Fibroblast of the conjunctiva (primary cell): ENCODE results near the gene UBASH3A.

Source experiments
- DNase-seq: peaks from one replicate; pipeline ENCODE4 v3.0.0-alpha.2; 2010; ENCODE audit warnings: low read depth

Gene UBASH3A, protein sequence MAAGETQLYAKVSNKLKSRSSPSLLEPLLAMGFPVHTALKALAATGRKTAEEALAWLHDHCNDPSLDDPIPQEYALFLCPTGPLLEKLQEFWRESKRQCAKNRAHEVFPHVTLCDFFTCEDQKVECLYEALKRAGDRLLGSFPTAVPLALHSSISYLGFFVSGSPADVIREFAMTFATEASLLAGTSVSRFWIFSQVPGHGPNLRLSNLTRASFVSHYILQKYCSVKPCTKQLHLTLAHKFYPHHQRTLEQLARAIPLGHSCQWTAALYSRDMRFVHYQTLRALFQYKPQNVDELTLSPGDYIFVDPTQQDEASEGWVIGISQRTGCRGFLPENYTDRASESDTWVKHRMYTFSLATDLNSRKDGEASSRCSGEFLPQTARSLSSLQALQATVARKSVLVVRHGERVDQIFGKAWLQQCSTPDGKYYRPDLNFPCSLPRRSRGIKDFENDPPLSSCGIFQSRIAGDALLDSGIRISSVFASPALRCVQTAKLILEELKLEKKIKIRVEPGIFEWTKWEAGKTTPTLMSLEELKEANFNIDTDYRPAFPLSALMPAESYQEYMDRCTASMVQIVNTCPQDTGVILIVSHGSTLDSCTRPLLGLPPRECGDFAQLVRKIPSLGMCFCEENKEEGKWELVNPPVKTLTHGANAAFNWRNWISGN

DNA sequence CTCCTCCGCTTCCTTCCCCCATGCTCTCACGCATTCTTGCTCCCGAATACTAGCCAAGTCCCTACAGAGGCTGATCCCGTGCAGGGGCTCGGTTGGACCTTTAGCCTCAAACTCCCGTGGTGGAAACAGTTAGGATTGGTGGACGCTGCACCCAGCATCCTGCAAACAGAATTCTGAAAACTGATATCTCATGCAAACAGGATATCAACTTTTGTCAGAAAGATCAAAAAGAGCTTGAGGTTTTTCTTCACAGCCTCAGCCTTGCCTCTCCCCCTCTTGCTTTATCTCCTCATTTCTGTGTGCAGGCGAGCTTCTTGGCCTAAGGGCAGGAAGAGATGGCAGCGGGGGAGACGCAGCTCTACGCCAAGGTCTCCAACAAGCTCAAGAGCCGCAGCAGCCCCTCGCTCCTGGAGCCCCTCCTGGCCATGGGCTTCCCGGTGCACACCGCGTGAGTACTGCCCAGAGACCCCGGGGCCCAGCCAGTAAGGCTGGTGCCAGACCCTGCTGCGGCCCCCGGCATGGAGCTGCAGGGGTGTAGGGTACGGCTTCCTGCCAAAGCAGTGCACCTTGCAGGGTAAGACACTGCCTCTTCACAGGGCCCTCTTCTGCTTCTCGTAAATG lies at the start of gene UBASH3A:
TSS of gene UBASH3A (plus strand) at position 292 of the 621 bp plus-strand sequence. CDS start at position 336, 44 bp downstream.
- DNase-seq = no peak

DNA sequence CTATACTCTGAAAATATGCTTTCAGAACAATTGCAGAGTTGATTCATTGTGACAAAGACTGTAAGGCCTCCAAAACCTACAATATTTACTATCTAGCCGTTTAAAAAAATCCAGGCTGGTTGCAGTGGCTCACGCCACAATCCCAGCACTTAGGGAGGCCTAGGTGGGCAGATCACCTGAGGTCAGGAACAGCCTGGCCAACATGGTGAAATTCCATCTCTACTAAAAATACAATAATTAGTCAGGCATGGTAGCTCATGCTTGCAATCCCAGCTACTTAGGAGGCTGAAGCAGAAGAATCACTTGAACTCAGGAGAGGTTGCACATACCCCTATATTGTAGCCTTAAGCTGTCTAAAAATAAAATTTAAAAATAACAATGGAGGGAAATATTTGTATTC lies 47.7 kb upstream of the UBASH3A start:
- no peak for DNase-seq

DNA sequence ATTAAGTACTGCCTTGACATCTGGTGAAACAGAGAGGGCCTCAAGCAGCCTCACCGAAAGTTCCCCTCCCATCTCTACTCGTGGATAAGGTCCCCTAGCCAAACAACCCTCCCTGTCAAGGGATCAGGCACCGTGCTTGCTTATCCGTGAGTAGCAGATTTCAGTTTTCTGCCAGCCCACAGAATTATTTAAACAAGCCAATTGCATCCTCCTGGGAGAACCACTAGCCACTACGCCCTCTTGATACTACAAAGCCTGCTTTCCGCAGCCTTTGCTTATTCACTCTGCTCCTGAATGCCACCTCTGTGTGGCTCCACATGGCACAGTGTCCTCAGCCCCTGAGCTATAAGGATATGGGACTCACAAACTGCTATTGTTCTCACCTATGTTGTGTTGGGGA lies 47.1 kb upstream of the UBASH3A start:
- DNase-seq = no peak

DNA sequence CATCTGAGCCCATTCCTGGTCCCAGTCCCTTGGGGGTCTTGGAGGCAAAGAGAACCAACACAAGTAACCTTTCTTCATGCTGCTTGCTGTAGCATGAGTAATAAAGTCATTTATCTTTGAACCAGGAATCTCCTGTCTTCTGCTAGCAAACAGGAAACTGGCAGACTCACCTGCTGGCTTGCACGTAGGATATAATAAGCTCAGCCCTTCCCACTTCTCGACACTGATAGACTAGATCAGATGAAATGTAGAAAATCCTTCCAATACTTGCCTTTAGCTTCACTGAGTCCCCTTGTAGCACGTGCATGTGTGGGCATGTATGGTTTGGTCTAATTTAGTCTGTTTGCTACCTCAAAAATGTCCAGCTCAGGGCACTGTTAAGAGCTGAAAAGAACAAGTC lies 46.4 kb upstream of the UBASH3A start:
- DNase-seq = no peak

DNA sequence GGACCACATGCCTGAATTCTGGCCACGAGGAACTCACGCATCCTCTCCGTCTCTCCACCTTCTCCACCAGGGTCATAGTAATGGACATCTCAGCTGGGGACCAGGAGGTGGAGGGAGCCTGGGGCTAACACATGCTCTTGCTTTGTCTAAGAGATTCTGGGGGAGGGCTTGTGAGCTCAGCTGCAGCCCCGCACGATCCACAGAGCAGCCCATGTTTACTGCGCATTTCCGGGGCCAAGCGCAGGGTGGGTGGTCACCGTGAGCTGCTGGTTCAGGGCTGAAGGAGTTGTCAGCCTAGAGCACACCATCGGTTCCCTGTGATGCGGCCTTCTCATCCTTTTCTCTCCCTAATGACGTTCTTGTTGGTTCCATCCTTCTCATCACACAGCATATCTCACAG lies 45.4 kb upstream of the UBASH3A start:
- DNase-seq = no peak

DNA sequence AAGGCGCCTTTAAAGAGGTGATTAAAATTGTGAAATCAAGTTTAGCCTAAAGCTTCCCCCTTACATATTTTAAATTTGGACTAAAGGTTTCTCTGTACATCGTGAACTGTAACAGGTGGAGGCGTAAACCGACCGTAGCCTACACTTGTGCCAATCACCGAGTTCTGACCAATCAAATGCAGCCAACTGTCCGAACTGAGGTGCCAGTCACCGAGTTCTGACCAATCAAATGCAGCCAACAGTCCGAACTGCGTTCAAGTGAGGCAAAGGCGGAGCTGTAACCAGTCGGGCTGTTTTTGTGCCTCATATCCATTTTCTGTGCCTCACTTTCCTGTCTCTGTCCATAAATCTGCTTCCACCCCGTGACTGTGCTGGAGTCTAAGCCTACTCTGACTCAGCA lies 44.8 kb upstream of the UBASH3A start:
- no peak for DNase-seq

DNA sequence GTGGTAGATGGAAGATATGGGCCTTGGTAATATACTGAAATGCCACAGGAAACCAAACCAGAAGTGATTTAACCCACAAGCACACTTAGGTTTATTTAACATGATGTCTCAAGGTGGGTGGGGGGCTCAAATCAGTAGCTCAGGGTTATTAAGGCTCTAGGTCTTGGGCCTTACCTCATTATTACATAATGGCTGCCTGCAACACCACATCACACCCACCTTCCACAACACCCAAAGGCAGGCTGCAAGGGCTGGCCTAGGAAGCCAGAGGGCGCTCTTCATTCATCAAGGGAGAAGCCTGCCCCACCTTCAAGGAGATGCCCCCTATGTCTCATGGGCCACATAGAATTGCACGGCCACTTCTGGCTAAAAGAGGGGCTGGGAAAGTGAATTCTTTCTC lies 43.4 kb upstream of the UBASH3A start:
- no peak for DNase-seq

DNA sequence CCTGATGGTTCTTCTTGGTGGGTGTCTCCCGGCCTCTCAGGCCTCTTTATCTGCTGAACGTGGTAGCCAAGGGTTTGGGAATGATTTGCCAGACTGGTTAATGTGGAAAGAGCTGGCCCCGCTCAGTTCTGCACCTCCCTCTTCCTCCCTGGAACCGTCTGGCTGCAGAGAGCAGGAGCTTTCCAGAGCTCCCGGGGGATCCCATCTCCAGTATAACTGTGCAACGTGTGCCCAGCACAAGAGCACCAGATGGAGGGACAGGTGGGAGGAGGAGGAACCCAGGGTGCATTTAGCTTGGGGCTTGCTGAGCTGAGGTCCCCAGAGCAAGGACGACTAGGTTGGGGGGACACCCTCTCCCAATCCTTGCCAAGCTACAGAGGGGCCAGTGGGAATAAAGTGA lies 42.4 kb upstream of the UBASH3A start:
- DNase-seq = no peak

DNA sequence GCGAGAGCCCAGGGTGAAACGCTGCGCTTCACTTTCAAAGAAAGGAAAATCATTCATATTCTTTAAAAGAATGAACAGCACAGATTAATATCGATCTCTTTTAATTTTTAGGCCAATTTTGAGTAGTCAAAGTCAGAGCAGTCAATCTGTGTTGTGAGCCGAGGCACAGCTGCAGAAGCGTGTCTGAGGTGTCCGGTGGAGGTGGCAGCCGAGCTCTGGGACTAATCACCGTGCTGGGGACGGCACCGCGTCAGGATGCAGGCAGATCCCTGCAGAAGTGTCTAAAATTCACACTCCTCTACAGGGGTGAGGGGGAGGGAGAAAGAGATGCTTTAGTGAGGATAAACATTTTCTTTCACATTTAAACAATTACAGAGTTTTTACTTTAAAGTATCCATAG lies 41.5 kb upstream of the UBASH3A start:
- no peak for DNase-seq

DNA sequence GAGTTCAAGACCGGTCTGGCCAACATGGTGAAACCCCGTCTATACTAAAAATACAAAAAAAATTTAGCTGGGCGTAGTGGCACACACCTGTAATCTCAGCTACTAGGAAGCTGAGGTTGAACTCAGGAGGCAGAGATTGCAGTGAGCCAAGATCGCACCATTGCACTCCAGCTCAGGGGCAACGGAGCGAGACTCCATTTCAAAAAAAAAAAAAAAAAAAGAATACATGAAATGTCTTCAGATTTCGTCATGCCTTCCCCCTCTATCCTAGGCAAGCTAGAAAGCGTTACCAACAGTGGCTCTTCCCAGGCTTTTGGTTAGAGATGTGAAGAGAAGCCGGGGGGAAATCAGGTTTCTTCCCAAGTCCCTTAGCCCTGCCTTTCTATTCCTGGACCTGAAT lies 41.0 kb upstream of the UBASH3A start:
- no peak for DNase-seq

DNA sequence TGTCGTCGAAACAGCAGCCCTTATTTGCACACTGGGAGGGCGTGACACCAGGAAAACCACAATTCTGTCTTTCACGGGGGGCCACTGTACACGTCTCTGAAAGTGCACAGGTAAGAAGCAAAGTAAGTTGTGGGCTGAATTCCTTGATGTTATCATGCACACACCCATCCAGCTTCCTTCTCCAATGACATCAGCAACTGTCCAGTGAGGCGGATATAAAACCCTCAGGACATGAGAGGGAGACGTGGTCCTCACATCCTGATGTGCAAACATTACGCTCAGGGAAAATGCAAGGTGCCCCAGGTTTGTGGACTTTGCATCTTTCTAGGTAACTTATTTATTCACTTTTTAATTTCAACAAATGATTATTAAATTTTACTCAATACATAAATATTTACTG lies 40.4 kb upstream of the UBASH3A start:
- no peak for DNase-seq

DNA sequence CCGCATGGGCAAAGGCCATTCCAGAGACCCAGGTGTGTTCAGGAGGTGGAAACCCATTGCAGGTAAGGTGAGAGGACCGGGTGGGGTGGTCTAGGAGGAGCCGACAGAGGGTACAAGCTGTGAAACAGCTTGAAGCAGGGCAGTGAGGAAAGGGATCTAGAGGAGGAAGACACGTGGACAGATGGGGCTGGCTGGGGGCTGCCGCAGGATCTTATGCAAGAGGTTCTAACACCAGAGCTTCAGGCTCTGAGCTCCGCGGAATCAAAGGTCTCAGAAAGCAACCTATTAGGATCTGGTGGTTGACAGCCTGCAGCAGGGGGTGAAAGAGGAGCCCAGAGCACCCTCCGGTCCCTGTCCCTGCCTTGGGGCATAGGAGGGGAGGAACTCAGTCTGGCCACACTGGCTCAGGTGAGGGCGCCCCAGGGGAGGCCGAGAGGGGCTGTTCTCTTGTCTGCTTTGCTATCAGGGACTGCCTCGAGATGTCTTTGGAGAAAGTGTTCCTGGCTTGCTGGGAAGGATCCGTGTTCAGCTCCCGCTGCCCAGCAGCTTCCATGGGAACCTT lies 39.3 kb upstream of the UBASH3A start:
- DNase-seq = no peak

DNA sequence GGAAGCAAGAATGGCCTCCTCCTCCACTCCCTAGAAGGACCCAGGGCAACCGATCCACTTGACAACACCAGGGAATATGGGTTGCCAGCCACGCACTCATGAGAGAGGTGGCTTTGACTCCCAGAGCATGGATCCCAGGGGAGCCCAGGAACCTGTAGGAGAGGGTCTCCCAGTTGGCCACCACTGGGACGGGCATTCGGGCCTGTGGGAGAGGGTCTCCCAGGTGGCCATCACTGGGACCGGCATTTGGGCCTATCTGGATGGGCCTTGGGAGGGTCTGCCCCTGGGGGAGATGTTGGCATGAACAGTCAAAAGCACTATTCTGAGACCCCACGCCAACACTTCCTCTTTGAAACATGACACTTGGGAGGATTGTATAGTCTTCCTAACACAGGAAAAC lies 37.9 kb upstream of the UBASH3A start:
- no peak for DNase-seq

DNA sequence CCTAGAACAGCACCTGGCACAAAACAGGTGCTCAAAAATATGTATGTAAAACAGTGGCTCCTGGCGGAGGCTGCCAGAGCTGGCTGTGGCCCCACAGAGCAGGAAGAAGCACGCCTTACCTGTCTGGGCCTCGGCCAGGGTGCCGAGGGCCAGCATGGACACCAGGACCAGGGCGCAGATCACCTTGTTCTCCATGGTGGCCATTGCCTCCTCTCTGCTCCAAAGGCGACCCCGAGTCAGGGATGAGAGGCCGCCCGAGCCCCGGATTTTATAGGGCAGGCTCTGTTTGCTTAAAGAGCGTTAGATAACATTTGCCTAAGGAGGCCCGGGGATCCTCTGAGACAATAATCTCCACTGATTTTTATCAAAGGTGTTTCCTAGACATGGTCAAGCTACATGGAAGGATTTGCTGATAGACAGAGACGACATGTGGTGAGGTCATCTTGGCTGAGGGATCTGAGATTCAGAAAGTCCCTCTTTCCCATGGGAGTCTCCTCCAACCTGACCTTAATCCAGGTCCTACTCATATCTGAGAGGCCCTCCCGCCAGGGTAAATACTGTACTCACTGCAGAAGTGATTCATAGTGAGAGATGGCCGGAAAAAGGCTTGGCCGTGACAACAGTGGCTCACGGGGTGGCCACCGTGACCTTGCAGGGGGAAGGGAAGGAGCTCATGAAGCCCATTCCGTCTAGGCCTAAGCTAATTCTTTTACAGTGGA lies 37.3 kb upstream of the UBASH3A start, which contains the start of gene TFF1:
TSS of gene TFF1 (minus strand) at position 244 of the 719 bp plus-strand sequence. CDS start at position 204, 40 bp downstream.
- no peak for DNase-seq

DNA sequence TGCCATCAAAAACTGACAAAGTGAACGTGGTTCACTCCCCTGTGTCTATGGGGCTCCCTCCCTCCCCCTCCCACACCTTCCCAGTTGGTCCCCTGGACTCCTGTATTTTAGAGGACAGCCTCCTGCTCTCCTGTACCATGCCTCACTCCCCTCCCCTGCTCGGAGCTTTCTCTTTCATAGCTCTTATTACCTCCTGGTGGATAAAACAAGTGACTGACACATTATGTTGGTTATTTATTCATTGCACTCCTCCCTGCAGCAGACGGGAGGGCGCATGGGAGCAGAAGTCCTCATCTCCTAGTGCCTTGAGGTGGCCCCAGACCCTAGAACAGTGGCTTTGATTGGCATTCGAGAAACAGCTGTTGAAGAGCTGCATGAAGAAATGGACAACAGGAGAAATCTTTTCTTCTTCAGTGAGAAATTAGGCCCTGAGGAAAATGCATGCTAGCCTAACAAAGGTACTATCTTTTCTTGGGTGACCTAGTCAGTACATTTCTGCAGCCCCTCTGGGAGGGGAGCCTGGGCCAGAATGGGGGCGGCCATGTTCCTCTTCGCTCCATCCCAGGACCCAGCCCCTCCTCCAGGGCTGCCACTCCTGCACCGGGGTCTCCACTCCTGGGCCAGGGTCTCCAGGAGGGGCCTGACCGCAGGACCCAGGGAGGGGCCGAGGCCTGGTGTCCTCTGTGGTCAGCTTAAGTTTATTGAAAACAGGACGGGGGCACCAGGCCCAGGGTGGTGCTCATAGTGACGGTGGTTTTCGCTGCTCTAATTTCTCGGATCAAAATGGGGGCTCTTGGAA lies 36.1 kb upstream of the UBASH3A start:
- DNase-seq = no peak

DNA sequence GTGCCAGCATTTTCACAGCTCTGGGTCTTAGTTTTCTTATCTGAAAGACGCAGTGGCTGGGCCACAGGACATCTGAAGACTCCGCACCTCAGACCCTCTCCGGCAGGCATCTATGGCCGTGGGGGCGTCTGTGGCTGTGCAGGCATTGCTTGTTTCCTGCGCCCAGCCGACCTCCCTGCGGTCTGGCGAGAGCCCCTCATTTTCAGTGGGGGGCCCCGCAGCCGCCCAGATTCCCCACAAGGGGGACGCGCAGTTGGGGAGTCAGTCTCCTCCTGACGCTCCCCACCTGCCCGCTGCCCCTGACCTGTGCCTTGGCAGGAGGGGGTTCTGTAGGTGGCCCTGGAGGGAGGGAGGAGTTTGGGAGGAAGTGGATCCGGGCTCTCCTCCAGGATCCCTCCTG lies 33.9 kb upstream of the UBASH3A start:
- DNase-seq = no peak

DNA sequence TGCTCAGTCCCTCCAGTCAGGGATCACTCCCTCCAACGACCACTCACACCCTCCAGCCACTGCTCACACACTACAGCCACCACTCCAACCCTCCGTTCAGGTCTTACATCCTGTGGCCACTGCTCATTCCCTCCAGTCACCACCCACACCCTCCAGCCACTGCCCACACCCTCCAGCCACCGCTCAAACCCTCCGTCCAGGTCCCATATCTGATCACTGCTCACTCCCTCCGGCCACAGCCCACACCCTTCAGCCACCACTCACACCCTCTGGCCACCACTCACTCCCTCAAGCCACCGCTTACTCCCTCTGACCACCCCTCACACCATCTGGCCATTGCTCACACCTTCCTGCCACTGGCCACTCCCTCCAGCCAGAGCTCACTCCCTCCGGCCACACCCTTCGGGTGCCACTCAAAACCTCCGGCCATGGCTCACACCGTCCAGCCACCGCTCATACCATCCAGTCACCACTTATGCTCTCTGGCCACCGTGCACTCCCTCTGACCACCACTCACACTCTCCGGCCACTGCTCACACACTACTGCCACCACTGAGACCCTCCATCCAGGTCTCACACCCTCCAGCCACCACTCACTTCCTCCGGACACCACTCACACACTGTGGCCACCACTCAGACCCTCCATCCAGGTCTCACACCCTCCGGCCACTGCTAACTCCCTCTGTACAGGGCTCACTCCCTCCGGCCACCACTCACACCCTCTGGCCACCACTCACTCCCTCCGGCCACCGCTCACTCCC lies 32.6 kb upstream of the UBASH3A start:
- no peak for DNase-seq

DNA sequence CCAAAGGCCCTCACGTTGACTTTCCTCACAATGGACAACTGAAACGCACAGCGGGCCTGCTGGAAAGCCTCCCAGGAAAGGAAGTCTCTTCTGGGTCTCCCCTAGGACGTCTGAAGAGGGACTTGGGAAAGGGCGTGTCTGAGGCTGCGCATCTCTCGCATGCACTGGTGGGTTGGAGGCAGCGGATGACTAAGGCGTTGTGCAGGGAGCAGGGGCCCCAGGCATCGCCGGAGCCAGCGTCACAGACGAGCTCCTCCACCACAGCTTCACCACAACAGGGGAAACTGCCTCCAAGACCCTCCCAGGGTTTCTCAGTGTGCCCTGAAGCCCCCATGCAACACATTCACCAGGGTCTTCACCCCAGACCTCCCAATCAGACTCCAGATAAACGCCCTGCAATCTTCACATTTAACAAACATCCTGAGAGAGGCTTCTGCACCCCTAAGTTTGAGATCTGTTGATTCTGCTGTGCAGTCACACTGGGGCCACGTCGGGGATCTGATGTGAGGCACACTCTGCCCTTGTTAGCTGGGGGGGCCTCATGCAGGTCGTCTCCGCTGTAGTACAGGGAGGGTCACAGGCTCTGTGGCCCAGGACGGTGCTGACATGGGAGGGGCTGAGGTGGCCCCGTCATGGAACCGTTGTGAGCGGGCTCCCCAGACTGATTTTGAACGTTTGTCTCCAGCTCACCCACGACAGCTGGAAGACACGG lies 30.4 kb upstream of the UBASH3A start:
- no peak for DNase-seq

DNA sequence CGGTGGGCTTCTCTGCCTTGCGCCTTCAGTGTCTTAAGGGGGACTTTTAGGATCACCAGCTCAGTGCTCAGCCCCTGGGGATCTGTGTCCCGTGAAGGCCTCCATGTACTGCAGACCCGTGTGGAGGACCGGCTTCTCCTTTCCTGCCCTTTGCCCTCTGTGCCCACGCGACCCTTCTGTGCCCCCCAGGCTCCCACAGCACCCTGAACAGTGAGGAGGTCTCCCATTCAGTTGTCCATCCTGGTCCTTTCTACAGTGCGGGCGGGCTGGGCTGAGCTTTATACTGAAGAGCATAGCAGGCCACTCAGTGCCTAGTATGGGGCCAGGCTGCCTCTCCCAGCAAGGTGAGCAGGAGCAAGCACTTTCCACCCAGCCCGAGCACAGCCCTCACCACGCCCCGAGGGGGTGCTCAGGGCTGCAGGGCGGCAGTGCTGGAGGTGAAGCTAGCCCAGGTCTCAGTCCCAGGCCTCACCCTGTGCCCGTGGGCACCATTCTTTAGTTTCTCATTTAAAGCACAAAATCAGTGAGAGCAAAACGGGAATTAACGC lies 29.7 kb upstream of the UBASH3A start:
- DNase-seq = no peak

DNA sequence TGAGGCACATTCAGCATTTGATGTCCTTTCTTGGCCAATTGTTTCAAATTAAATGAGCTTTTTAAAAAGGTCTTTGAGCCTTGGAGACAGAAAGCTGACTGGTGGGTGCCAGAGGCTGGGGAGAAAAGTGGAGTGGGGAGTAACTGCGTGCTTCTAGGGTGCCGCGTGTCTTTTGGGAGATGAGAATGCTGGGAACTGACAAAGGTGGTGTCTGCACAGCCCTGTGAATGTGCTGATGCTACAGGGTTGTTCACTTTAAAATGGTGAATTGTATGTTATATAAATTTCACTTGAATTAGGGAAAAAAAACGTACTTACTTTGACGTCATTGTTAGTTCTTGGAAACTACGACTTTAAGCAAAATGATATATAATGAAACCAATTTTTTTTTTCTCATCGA lies 29.2 kb upstream of the UBASH3A start:
- DNase-seq = no peak
